CD4-positive, alpha-beta T cell treated with Interferon alpha-2 for 1 hour (primary cell): ENCODE measurements around the gene VAV2.
"Not testable (repeated sequence)": the region's sequence is repeated elsewhere in the genome, so short reads cannot be mapped to it uniquely, and the experiment has no call there.

Experiments used
- DNase-seq, 2 donors: peaks; one replicate each; pipeline ENCODE4 v3.0.0-alpha.2; 2020 to 2022

Gene VAV2

DNA sequence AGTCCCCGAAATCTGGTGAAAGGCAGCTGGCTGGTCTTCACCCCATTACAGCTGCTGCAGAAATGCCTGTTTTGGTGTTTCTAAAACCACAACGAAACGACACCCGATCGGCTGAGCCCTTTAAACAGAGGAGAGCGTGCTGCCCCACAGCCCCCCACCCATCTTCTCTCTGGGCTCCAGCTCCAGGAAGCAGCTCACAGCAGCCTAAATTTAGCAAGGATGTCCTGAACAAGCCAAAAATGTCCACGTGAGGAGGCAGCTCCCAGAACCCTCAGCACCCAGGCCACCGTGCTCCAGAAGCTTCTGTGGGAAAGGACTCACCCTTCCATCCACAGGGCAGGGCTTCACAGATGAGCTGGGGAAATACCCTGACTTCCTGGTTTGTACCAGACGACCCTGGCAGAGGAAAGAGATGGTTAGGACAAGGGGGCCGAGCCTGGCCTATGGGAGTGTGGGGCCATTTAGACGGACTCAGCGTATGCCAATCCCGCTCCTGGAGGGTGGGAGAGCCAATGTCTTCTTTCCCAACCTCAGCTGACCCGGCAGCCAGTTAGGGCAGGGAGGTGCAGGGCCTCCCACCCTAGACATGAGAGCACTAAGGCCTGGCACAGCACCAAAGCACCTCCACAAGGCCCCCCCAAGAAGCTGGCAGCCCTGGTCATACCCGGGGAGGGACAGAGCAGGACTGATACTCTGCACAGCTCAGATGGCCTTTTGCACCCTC lies 214.9 kb downstream of the VAV2 start:
- DNase-seq = no peak

DNA sequence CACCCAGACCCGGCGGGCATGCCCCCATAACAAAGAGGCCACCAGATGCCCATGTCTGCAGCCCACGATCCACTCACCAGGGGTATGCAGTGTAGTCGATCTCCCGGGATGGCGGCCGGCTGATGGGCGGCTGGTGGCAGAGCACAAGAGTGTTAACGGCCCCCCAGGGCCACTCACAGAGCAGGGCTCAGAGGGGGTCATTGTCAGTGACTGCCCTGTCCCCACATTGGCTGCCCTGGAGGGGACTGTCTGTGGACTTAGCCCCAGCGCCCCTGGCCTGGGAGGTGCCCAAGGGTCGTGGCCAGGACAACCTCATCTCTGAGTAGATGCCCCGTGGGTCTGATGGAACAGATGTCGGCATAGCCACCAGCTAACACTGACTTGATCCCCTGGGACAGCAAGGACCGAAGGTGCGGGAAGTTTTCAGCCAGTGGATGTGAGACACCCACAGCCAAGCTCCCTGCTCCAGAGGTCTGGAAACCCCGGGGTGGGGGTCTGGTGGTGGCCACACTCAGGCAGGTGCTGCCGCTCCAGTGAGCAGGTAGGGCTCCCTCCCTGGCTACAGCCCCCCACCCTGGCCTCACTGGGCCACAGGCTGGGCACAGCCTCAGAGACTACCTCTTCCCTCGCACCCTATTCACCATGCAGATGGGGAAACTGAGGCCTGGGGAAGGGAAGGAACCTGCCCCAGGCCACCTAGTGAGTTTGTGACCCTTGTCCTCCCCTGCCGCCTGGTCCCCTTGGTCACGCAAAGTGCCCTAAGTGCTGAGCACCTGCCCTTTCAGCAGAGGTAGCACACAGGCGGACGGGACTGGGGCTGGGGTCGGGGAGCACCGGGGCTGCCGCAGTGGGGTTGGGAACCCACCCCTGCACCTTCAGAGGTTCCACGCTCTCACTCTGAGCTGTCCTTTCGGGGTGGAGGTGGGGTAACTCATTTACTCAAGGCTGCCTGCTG lies 215.9 kb downstream of the VAV2 start:
- no peak for DNase-seq

GRCh38 chr9:133775291-133775690 lies 216.8 kb downstream of the VAV2 start:
- no peak for DNase-seq

GRCh38 chr9:133774799-133775198 lies 217.3 kb downstream of the VAV2 start:
- no peak for DNase-seq

DNA sequence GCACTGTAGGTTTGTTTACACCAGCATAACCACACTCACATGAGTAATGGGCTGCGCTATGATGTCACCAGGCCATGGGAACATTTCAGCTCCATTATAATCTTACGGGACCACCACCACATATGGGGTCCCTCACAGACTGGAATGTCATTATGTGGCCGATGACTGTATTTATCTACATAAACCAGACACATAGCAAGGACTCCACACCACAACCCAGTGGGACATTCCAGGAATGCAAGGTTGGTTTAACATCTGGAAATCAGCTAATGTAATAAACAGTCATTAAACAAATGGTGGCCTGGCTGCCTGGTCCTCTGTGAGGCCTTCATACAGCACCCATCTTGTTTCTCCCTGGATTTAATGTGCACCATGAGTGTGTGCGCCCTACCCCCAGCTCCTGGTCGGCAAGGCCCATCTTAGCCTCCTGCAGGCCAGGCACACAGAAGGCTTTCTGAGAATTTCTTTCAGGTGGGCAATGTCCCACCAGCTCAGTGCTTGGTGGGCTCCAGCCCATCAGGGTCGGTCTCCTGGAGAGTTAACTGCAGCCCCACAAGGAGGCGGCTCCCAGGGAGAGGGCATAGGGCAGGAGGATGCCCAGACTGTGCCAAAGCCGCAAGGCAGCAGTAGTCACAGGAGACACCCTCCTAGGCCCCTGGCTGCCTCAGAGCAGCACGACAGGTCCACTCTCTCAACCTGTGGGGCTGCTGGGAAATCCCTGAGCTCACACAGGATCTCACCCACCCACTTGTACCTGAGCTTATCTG lies 218.1 kb downstream of the VAV2 start:
- DNase-seq = no peak

DNA sequence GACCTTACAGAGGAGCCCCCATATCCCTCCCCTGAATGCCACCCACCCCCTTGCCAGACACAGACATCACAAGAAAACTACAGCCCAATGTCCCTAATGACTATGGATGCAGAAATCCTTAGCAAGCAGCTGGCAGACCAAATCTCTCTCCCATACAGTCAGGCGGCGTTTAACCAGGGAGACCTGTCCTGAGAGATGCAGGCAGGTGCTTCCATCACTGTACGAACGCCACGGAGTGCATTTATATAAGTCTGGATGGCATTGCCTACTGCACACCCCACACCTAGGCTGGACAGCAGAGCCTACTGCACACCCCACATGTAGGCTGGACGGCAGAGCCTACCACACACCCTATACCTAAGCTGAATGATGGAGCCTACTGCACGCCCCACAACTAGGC lies 219.5 kb downstream of the VAV2 start:
- no peak for DNase-seq

GRCh38 chr9:133771486-133772482 lies 220.3 kb downstream of the VAV2 start:
- DNase-seq = no peak

GRCh38 chr9:133770076-133770777 lies 221.9 kb downstream of the VAV2 start:
- no peak for DNase-seq

GRCh38 chr9:133769511-133770075 lies 222.5 kb downstream of the VAV2 start:
- DNase-seq = no peak

GRCh38 chr9:133768859-133769510 lies 223.1 kb downstream of the VAV2 start:
- no peak for DNase-seq

GRCh38 chr9:133768371-133768858 lies 223.7 kb downstream of the VAV2 start:
- no peak for DNase-seq

GRCh38 chr9:133767625-133768024 lies 224.5 kb downstream of the VAV2 start:
- DNase-seq = no peak

- DNase-seq = no peak
These were observed 225.1 kb downstream of the VAV2 start for GRCh38 chr9:133767008-133767407.

DNA sequence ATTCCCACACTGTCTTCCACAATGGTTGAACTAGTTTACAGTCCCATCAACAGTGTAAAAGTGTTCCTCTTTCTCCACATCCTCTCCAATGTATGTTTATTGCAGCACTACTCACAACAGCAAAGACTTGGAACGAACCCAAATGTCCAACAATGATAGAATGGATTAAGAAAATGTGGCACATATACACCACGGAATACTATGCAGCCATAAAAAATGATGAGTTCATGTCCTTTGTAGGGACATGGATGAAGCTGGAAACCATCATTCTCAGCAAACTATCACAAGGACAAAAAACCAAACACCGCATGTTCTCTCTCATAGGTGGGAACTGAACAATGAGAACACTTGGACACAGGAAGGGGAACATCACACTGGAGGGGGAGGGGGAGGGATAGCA lies 225.9 kb downstream of the VAV2 start:
- not testable (repeated sequence) for DNase-seq

- DNase-seq = no peak
These were observed 228.6 kb downstream of the VAV2 start for GRCh38 chr9:133763272-133764183.

DNA sequence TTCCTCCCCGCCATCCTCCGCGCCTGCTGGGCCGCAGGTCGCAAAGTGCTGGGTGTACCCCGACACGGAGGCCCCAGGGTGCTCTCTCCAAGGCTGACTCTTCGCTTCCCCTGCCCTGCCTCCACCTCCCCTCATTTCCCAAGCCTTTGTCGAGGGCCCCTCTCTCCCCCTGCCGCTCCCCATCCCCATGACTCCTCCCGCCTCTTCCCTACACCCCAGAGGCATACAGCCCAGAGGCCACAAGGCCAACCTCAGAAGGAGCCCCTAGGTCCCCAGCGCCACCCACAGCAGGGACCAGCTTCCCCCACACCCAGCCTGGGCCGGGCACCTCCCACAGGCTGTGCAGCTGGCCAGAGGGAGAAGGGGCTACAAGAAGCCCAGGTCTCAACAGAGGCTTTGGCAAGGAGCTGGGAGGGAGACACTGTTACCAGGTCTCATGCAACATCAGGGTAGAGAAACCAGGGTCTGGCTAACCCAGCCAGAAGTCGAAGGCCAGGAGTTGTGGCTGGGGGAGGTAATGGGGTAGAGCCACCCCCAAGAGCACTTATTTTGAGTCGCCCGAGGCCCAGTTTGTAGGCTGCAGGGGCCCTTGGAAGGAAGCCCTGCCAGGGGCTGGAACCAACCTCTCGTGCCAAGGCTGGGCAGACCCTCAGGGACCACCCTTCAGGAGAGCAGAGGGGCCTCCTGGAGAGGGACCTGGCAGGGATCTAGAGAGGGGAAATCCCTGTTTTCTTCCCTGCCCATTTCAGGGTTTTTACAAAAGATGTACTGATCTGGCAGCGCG lies 229.4 kb downstream of the VAV2 start:
- no peak for DNase-seq

- DNase-seq = no peak
These were observed 230.4 kb downstream of the VAV2 start for GRCh38 chr9:133761641-133762248.
